HEK293 (cell line): Measurements from ENCODE around the gene ILKAP.

ENCODE experiments used
- CTCF ChIP-seq: fragments of 450-650 bp; formaldehyde crosslinking; IDR thresholded peaks from 2 replicates; pipeline ENCODE4 v1.5.1; 2016; ENCODE audit warnings: missing biosample characterization, missing genetic modification characterization
- ZNF544 ChIP-seq: fragments of 450-650 bp; formaldehyde crosslinking; IDR thresholded peaks from 2 replicates; pipeline ENCODE4 v1.5.0; 2017; ENCODE audit warnings: missing biosample characterization, missing genetic modification characterization
- ZNF639 ChIP-seq: fragments of 450-650 bp; formaldehyde crosslinking; IDR thresholded peaks from 2 replicates; pipeline ENCODE4 v1.5.1; 2016; ENCODE audit warnings: missing biosample characterization, missing genetic modification characterization
- TF ChIP-seq, protein P1 (sequence below): fragments of 450-650 bp; formaldehyde crosslinking; IDR thresholded peaks from 2 replicates; pipeline ENCODE4 v1.5.1; 2016; ENCODE audit warnings: missing biosample characterization, missing genetic modification characterization

DNA sequence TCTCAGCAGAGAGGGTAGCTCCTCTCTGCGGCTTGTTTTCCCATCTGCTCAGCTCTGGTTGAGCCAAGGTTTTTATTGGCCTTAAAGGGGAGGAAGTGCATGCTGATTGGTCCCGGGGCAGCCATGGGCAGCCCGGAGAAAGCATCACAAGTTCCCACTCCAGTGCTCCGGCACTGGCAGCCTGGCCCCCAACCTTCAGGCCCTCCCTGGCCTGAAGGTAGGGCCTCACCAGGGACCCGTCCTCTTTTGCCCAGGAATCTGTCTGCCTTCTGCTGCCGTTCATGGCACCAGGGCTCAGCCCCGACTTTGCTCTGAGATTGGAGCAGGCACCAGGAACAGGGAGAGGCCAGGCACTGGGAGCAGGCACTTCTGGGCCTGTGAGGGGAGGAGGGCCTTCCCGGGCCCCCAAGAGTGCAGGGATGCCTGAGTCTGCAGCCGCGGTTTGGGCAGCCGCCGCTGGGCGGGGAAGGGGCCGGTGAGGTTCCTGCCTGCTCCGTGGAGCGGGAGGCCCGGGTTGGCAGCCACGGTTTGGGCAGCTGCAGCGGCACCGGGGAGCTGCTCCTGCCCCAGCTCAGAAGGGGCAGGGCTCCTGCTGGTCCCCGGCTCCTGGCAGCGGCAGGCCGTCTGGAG lies 17.5 kb upstream of the ILKAP start:
- no peak for TF ChIP-seq CTCF (tag by site-specific recombination)
- TF ChIP-seq ZNF544, result no peak
- no peak for TF ChIP-seq ZNF639 (tag by site-specific recombination)
- TF ChIP-seq, protein P1, sequence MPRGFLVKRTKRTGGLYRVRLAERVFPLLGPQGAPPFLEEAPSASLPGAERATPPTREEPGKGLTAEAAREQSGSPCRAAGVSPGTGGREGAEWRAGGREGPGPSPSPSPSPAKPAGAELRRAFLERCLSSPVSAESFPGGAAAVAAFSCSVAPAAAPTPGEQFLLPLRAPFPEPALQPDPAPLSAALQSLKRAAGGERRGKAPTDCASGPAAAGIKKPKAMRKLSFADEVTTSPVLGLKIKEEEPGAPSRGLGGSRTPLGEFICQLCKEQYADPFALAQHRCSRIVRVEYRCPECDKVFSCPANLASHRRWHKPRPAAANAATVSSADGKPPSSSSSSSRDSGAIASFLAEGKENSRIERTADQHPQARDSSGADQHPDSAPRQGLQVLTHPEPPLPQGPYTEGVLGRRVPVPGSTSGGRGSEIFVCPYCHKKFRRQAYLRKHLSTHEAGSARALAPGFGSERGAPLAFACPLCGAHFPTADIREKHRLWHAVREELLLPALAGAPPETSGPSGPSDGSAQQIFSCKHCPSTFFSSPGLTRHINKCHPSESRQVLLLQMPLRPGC (tag by site-specific recombination), result no peak
